CD14-positive monocyte (primary cell): ENCODE data around the gene NXNL2. TPM values are rescaled to one million over a fixed set of nuclear protein-coding genes. Genes with fewer than 3 reads are reported as not detected.
A peak's percentile ranks its signal among the peaks of the same experiment; 100 is the strongest.

ENCODE experiments used
- DNase-seq, 3 donors: peaks; one replicate each; pipeline ENCODE4 v3.0.0-alpha.2; 2011 to 2022
- H2AFZ ChIP-seq: 2 replicates; pipeline ENCODE4 v1.6.0; 2012; ENCODE audit warnings: mild to moderate bottlenecking, low read depth, low read length, inconsistent platforms; ENCODE audit not compliant: insufficient read depth, poor library complexity, severe bottlenecking
- H3K27ac ChIP-seq, 2 donors: 1 replicate in 1 of 2; 2 replicates in 1 of 2; pipeline ENCODE4 v1.5.1; 2012 to 2013; ENCODE audit warnings: low read length in 2 of 2, control low read depth in 1 of 2, inconsistent platforms in 1 of 2, low read depth in 1 of 2, mild to moderate bottlenecking in 1 of 2
- H3K27me3 ChIP-seq, 2 donors: one replicate each; pipeline versions ENCODE4 v1.6.0 to v1.6.1; 2011 to 2013; ENCODE audit warnings: low read length in 2 of 2; ENCODE audit not compliant: control insufficient read depth in 2 of 2, insufficient read depth in 2 of 2
- H3K36me3 ChIP-seq, 2 donors: replicated peaks in 1 of 2; 1 replicate in 1 of 2; 2 replicates in 1 of 2; pipeline versions ENCODE4 v1.5.1 to v1.6.1; 2012 to 2013; ENCODE audit warnings: low read length in 2 of 2, control low read depth in 1 of 2, inconsistent platforms in 1 of 2, mild to moderate bottlenecking in 1 of 2; ENCODE audit not compliant: insufficient read depth in 2 of 2, control insufficient read depth in 1 of 2
- H3K4me1 ChIP-seq, 2 donors: 1 replicate in 1 of 2; 2 replicates in 1 of 2; pipeline versions ENCODE4 v1.5.1 to v1.6.1; 2012 to 2013; ENCODE audit warnings: low read length in 2 of 2, control low read depth in 1 of 2, inconsistent platforms in 1 of 2, mild to moderate bottlenecking in 1 of 2, moderate library complexity in 1 of 2; ENCODE audit not compliant: insufficient read depth in 2 of 2, control insufficient read depth in 1 of 2
- H3K4me2 ChIP-seq: replicated peaks from 2 replicates; pipeline ENCODE3; 2012; ENCODE audit warnings: low read length, moderate library complexity, mild to moderate bottlenecking; ENCODE audit not compliant: poor library complexity, severe bottlenecking; ENCODE audit errors: extremely low read depth
- H3K4me3 ChIP-seq, 3 experiments: fragments of 200-600 bp in 1 of 3; sonication (generic) in 1 of 3; replicated peaks in 1 of 3; 1 replicate in 2 of 3; 2 replicates in 1 of 3; pipeline ENCODE4 v1.5.1; 2011 to 2013; ENCODE audit warnings: low read length in 3 of 3, mild to moderate bottlenecking in 3 of 3, control low read depth in 2 of 3, low read depth in 2 of 3, inconsistent platforms in 1 of 3, moderate library complexity in 1 of 3
- H3K79me2 ChIP-seq: 2 replicates; pipeline ENCODE4 v1.6.0; 2012; ENCODE audit warnings: mild to moderate bottlenecking, control low read depth, inconsistent platforms, low read length, moderate library complexity; ENCODE audit not compliant: insufficient read depth
- H3K9ac ChIP-seq: 2 replicates; pipeline ENCODE4 v1.6.0; 2017; ENCODE audit warnings: low read length, mild to moderate bottlenecking; ENCODE audit not compliant: insufficient read depth, poor library complexity, severe bottlenecking
- H3K9me3 ChIP-seq, 2 donors: replicated peaks in 1 of 2; 1 replicate in 1 of 2; 2 replicates in 1 of 2; pipeline versions ENCODE4 v1.5.1 to v1.6.1; 2012 to 2013; ENCODE audit warnings: low read length in 2 of 2, control low read depth in 1 of 2; ENCODE audit not compliant: control insufficient read depth in 1 of 2, insufficient read depth in 1 of 2
- H4K20me1 ChIP-seq: 2 replicates; pipeline ENCODE4 v1.6.0; 2012; ENCODE audit warnings: mild to moderate bottlenecking, low read length, control low read depth, moderate library complexity; ENCODE audit not compliant: insufficient read depth
- H3K27ac Mint-ChIP-seq, 7 donors: one replicate each; pipeline ENCODE4 v1.8.0; 2020; ENCODE audit warnings: mild to moderate bottlenecking in 7 of 7, mixed read lengths in 7 of 7, moderate library complexity in 6 of 7, inconsistent platforms in 2 of 7
- H3K27me3 Mint-ChIP-seq, 3 donors: one replicate each; pipeline ENCODE4 v1.8.0; 2021 to 2022; ENCODE audit warnings: low read depth in 3 of 3, mild to moderate bottlenecking in 3 of 3, mixed read lengths in 3 of 3, moderate library complexity in 3 of 3, inconsistent platforms in 1 of 3
- H3K36me3 Mint-ChIP-seq, 2 donors: one replicate each; pipeline ENCODE4 v1.8.0; 2020; ENCODE audit warnings: mixed read lengths in 2 of 2, inconsistent platforms in 1 of 2, mild to moderate bottlenecking in 1 of 2
- H3K4me1 Mint-ChIP-seq: one replicate; pipeline ENCODE4 v1.8.0; 2020; ENCODE audit warnings: mild to moderate bottlenecking, mixed read lengths
- H3K4me3 Mint-ChIP-seq, 2 donors: one replicate each; pipeline ENCODE4 v1.8.0; 2020; ENCODE audit warnings: mild to moderate bottlenecking in 2 of 2, mixed read lengths in 2 of 2, moderate library complexity in 1 of 2
- H3K9me3 Mint-ChIP-seq, 7 donors: one replicate each; pipeline ENCODE4 v1.8.0; 2020 to 2022; ENCODE audit warnings: mixed read lengths in 7 of 7, mild to moderate bottlenecking in 6 of 7, moderate library complexity in 6 of 7, inconsistent platforms in 2 of 7
- CTCF ChIP-seq: fragments of 200-600 bp; IDR thresholded peaks from one replicate; pipeline ENCODE4 v1.8.0; 2022; ENCODE audit warnings: antibody characterized with exemption, mild to moderate bottlenecking
- WGBS: methylation state at CpG from one replicate; pipeline ENCODE4 v1.1.5; 2013; ENCODE audit warnings: missing lambda C conversion rate; ENCODE audit not compliant: insufficient coverage; 5-methylcytosine and 5-hydroxymethylcytosine counted together
- intact Hi-C, 2 donors: fragments of 100-400 bp; cut with micrococcal nuclease; formaldehyde crosslinking; loops; one replicate each; pipeline versions ENCODE4 v1.15.0 to v1.15.1; 2023
- polyA plus RNA-seq, 3 donors: library from polyadenylated mRNA; depleted of rRNA in 1 of 3; unstranded in 2 of 3; stranded (reverse) in 1 of 3; fragments of 300-500 nt in 2 of 3; fragments of >200 nt in 1 of 3; fragmentation: Illumina TruSeq in 2 of 3; gene quantifications; 1 replicate in 2 of 3; 2 replicates in 1 of 3; pipeline ENCODE4 v1.2.3, GENCODE V29; 2012 to 2021

The NXNL2 gene
- polyA plus RNA-seq, 3 donors, result not detected

- intact Hi-C loops, result no loop called here
- peaks cover 6% of the 10 kb centered on the region for H3K4me1 Mint-ChIP-seq
- H3K4me1 ChIP-seq, result no peaks in the 10 kb centered on the region
- no peaks in the 10 kb centered on the region for H3K36me3 ChIP-seq
- DNase-seq, result no peak
- H2AFZ ChIP-seq, result no peak overlapping the region
- H3K4me2 ChIP-seq, result no peak overlapping the region
- H3K4me3 ChIP-seq, result no peak overlapping the region
- no peaks in the 10 kb centered on the region for H4K20me1 ChIP-seq
- H3K79me2 ChIP-seq, result no peaks in the 10 kb centered on the region
- H3K27me3 ChIP-seq, result no peaks in the 10 kb centered on the region
- peaks cover 2 to 7% (median 2%) of the 10 kb centered on the region in 3 donors for H3K27me3 Mint-ChIP-seq
- 95% methylated on average over 5 of the region's 7 CpGs for WGBS
- no peak overlapping the region for H3K4me3 Mint-ChIP-seq
- H3K27ac ChIP-seq, result no peak overlapping the region
- no peaks in the 10 kb centered on the region for H3K36me3 Mint-ChIP-seq
- H3K9me3 ChIP-seq, result no peaks in the 10 kb centered on the region
- no peak overlapping the region for H3K27ac Mint-ChIP-seq
- no peak for TF ChIP-seq CTCF
- no peak overlapping the region for H3K9ac ChIP-seq
- no peaks in the 10 kb centered on the region for H3K9me3 Mint-ChIP-seq
These were observed 37.7 kb downstream of the NXNL2 start for GRCh38 chr9:88572684-88573083.

GRCh38 chr9:88574953-88575352, 40.0 kb downstream of the NXNL2 start:
- no peaks in the 10 kb centered on the region for H3K9me3 ChIP-seq
- Mint-ChIP-seq H3K4me1 (peaks cover 14% of the 10 kb centered on the region), H3K9me3 (no peaks in the 10 kb centered on the region), H3K27ac (no peak overlapping the region), H3K27me3 (peaks cover 2 to 9% (median 2%) of the 10 kb centered on the region in 3 donors), H3K4me3 (peak overlapping the region in 1 of 2 donors; percentile 39), H3K36me3 (no peaks in the 10 kb centered on the region)
- no peaks in the 10 kb centered on the region for H4K20me1 ChIP-seq
- H2AFZ ChIP-seq, result no peak overlapping the region
- DNase-seq, result no peak
- H3K4me2 ChIP-seq, result no peak overlapping the region
- H3K27ac ChIP-seq, result no peak overlapping the region
- no peak overlapping the region for H3K4me3 ChIP-seq
- no peaks in the 10 kb centered on the region for H3K36me3 ChIP-seq
- H3K79me2 ChIP-seq, result no peaks in the 10 kb centered on the region
- H3K27me3 ChIP-seq, result no peaks in the 10 kb centered on the region
- no peak for TF ChIP-seq CTCF
- intact Hi-C loops, result no loop called here
- H3K4me1 ChIP-seq, result peaks cover 4 to 8% of the 10 kb centered on the region in 2 donors
- WGBS, result no CpG with 5 or more reads among the region's 7 CpGs
- H3K9ac ChIP-seq, result no peak overlapping the region
